C4-2B (cell line): ENCODE results near the gene ANKS6.

Source experiments
- CTCF ChIP-seq: fragments of 450-650 bp; conservative IDR thresholded peaks from 2 replicates; pipeline ENCODE4 v1.5.1; 2017; ENCODE audit warnings: mild to moderate bottlenecking
- ZFX ChIP-seq: fragments of 450-650 bp; IDR thresholded peaks from 2 replicates; pipeline ENCODE4 v1.6.1; 2017

- TF ChIP-seq CTCF (no peak), ZFX (no peak)
Observed at GRCh38 chr9:98791608-98792490, 4.5 kb downstream of the ANKS6 start.
